A673 (cell line): Measurements from ENCODE around the gene OR5K4.

Source experiments
- CTCF ChIP-seq: fragments of 300-800, 200-600 bp; sonication (generic); conservative IDR thresholded peaks from 2 replicates; pipeline ENCODE4 v1.5.1; 2017; ENCODE audit warnings: low read depth, mild to moderate bottlenecking, antibody characterized with exemption, low read length, moderate library complexity, mixed read lengths
- EZH2 ChIP-seq: fragments of 200-600 bp; sonication (generic); IDR thresholded peaks from 2 replicates; pipeline ENCODE4 v1.6.1; 2017; ENCODE audit warnings: borderline replicate concordance, low read depth, mild to moderate bottlenecking, mixed read lengths, antibody characterized with exemption, low read length; ENCODE audit not compliant: poor library complexity, severe bottlenecking

GRCh38 chr3:98371186-98371585, 17.5 kb downstream of the OR5K4 start:
- TF ChIP-seq CTCF, result no peak
- no peak for TF ChIP-seq EZH2
